Transverse colon (tissue), 4 donors: ENCODE results near the gene TERF2IP. TPM values are rescaled to one million over a fixed set of nuclear protein-coding genes. Genes with fewer than 3 reads are reported as not detected.

Experiments
- DNase-seq: peaks from one replicate; pipeline ENCODE4 v3.0.0-alpha.2; 2019
- H3K27ac ChIP-seq, 4 donors: fragments of 200-600 bp; sonication (generic); 2 replicates each; pipeline ENCODE4 v1.5.1; 2016 to 2018; ENCODE audit warnings: inconsistent platforms in 4 of 4
- H3K27me3 ChIP-seq: fragments of 200-600 bp; sonication (generic); 2 replicates; pipeline ENCODE4 v1.5.1; 2017; ENCODE audit warnings: inconsistent platforms
- H3K36me3 ChIP-seq, 4 donors: fragments of 200-600 bp; sonication (generic); 2 replicates each; pipeline ENCODE4 v1.5.1; 2017 to 2019; ENCODE audit warnings: inconsistent platforms in 4 of 4
- H3K4me1 ChIP-seq, 4 donors: fragments of 200-600 bp; sonication (generic); 2 replicates each; pipeline ENCODE4 v1.5.1; 2017 to 2020; ENCODE audit warnings: inconsistent platforms in 4 of 4
- H3K4me3 ChIP-seq, 4 donors: fragments of 200-600 bp; sonication (generic); 1 replicate in 1 of 4; 2 replicates in 3 of 4; pipeline versions ENCODE4 v1.5.1 to v1.6.1; 2017 to 2019; ENCODE audit warnings: inconsistent platforms in 4 of 4
- H3K9me3 ChIP-seq, 2 donors: fragments of 200-600 bp; sonication (generic); 2 replicates each; pipeline ENCODE4 v1.5.1; 2017 to 2019; ENCODE audit warnings: inconsistent platforms in 2 of 2
- CTCF ChIP-seq, 5 experiments: fragments of 200-600 bp in 3 of 5; fragments of 450-650 bp in 2 of 5; sonication (generic) in 3 of 5; IDR thresholded peaks; 1 replicate in 2 of 5; 2 replicates in 3 of 5; pipeline ENCODE4 v1.5.1; 2016 to 2017; ENCODE audit warnings: antibody characterized with exemption in 5 of 5, inconsistent platforms in 3 of 5, mild to moderate bottlenecking in 2 of 5, moderate library complexity in 1 of 5
- EP300 ChIP-seq: sonication (generic); formaldehyde crosslinking; IDR thresholded peaks from one replicate; pipeline ENCODE4 v1.6.1; 2017; ENCODE audit warnings: antibody characterized with exemption, low read depth
- POLR2A ChIP-seq: fragments of 450-650 bp; IDR thresholded peaks from one replicate; pipeline ENCODE4 v1.6.1; 2016; ENCODE audit warnings: antibody characterized with exemption, mild to moderate bottlenecking, moderate library complexity
- POLR2AphosphoS5 ChIP-seq, 3 donors: sonication (generic); formaldehyde crosslinking; IDR thresholded peaks; one replicate each; pipeline ENCODE4 v1.6.1; 2016; ENCODE audit warnings: antibody characterized with exemption in 3 of 3
- WGBS, 2 donors: methylation state at CpG; one replicate each; pipeline ENCODE4 v1.1.5; 2018; ENCODE audit warnings: low coverage in 1 of 2; 5-methylcytosine and 5-hydroxymethylcytosine counted together
- in situ Hi-C, 4 donors: fragments of 200-750 bp; cut with MboI; loops; one replicate each; pipeline versions ENCODE4 v1.15.0 to v1.15.1; 2017; ENCODE audit warnings: low sequenced_read_pairs in 3 of 4, low pct_ligation_motif_present in 1 of 4, low pct_unique_long_range_greater_than_20kb in 1 of 4
- intact Hi-C: fragments of 100-400 bp; cut with DNase I; formaldehyde crosslinking; loops from one replicate; pipeline ENCODE4 v1.15.1; 2023; ENCODE audit warnings: low total_unique reads
- total RNA-seq, 4 donors: library from RNA; depleted of rRNA; stranded (reverse); fragments of >200 nt; gene quantifications; one replicate each; pipeline ENCODE4 v1.1.0, GENCODE V29; 2016

TERF2IP gene
- total RNA-seq, 4 donors from 2014 or later, result 20.9 to 50.0 (median 36.3) TPM

GRCh38 chr16:75635036-75635435 is 12.5 kb upstream of the TERF2IP start:
- H3K36me3 ChIP-seq, result peaks cover 0 to 86% (median 47%) of the 10 kb centered on the region in 4 donors
- intact Hi-C loops, result no loop called here

GRCh38 chr16:75640598-75640997 is 7.0 kb upstream of the TERF2IP start:
- Histone ChIP-seq H3K4me3 (no peak overlapping the region), H3K9me3 (no peaks in the 10 kb centered on the region), H3K4me1 (peaks cover 5 to 16% (median 7%) of the 10 kb centered on the region in 4 donors), H3K27me3 (no peaks in the 10 kb centered on the region), H3K27ac (no peak overlapping the region), H3K36me3 (peaks cover 0 to 56% (median 29%) of the 10 kb centered on the region in 4 donors)
- in situ Hi-C loops, result loop anchor here in 2 of 4 donors (25.0 kb wide), 2 partner anchors 178 to 1547 kb away; partner anchors contain the start of genes TMEM170A (in 2 of the 2), MON1B (in 1 of the 2) and SYCE1L (in 1 of the 2)
- 71 to 77% methylated on average over 6 of the region's 6 CpGs for WGBS, 2 donors
- no peak for DNase-seq
- TF ChIP-seq POLR2AphosphoS5 (IDR thresholded peaks at IDR 0.05), result no peak
- intact Hi-C loops, result no loop called here

More at GRCh38 chr16:75635036-75635435, 12.5 kb upstream of the TERF2IP start:
- Histone ChIP-seq H3K9me3 (no peaks in the 10 kb centered on the region), H3K27ac (no peak overlapping the region), H3K27me3 (no peaks in the 10 kb centered on the region), H3K4me3 (no peak overlapping the region), H3K4me1 (no peaks in the 10 kb centered on the region)
- no peak for DNase-seq
- WGBS, 2 donors, result 77 to 78% methylated on average over 3 of the region's 3 CpGs
- TF ChIP-seq EP300 (no peak), POLR2A (no peak), CTCF (IDR thresholded peaks at IDR 0.05) (no peak), POLR2AphosphoS5 (IDR thresholded peaks at IDR 0.05) (no peak)
- in situ Hi-C loops, result loop anchor here in 2 of 4 donors (25.0 kb wide), 2 partner anchors 173 to 1552 kb away; partner anchors contain the start of genes TMEM170A (in 2 of the 2), MON1B (in 1 of the 2) and SYCE1L (in 1 of the 2)

- Histone ChIP-seq H3K27me3 (no peaks in the 10 kb centered on the region), H3K27ac (no peak overlapping the region), H3K36me3 (peaks cover 0 to 23% (median 11%) of the 10 kb centered on the region in 4 donors), H3K9me3 (no peaks in the 10 kb centered on the region), H3K4me1 (peaks cover 13 to 27% (median 17%) of the 10 kb centered on the region in 4 donors), H3K4me3 (no peak overlapping the region)
- no peak for DNase-seq
- 67 to 82% methylated on average over 3 to 7 of the region's 7 CpGs for WGBS, 2 donors
- intact Hi-C loops (loop anchor here (5.0 kb wide), 1 partner anchor 212 kb away; the partner anchor contains the start of gene CFDP1), in situ Hi-C loops (loop anchor here in 2 of 4 donors (5.0 to 25.0 kb wide), 3 partner anchors 118 to 1543 kb away; partner anchors contain the start of genes TMEM170A (in 2 of the 2), MON1B (in 1 of the 2) and SYCE1L (in 1 of the 2))
- TF ChIP-seq POLR2AphosphoS5 (IDR thresholded peaks at IDR 0.05) (no peak), CTCF (IDR thresholded peaks at IDR 0.05) (peak in 2 of 5 experiments; percentile 9 to 13), POLR2A (no peak)
Measured at GRCh38 chr16:75644240-75645012, 3.1 kb upstream of the TERF2IP start.

- intact Hi-C loops, result loop anchor here (5.0 kb wide), 1 partner anchor 215 kb away; the partner anchor contains the start of gene CFDP1
Measured at GRCh38 chr16:75647112-75647491, 471 bp upstream of the TERF2IP start.

More at GRCh38 chr16:75647112-75647491, 471 bp upstream of the TERF2IP start:
- TF ChIP-seq CTCF (IDR thresholded peaks at IDR 0.05) (no peak), EP300 (no peak), POLR2A (no peak), POLR2AphosphoS5 (IDR thresholded peaks at IDR 0.05) (no peak)
- WGBS, 2 donors, result 0% methylated on average over 3 to 16 of the region's 18 CpGs
- Histone ChIP-seq H3K4me3 (peak overlapping the region; percentile 77 to 100 (median 97)), H3K36me3 (no peaks in the 10 kb centered on the region), H3K9me3 (no peaks in the 10 kb centered on the region), H3K4me1 (peaks cover 23 to 52% (median 38%) of the 10 kb centered on the region in 4 donors), H3K27me3 (no peaks in the 10 kb centered on the region), H3K27ac (peak overlapping the region; percentile 97 to 99 (median 98))
- DNase-seq, result no peak
- in situ Hi-C loops, result loop anchor here in 2 of 4 donors (5.0 to 25.0 kb wide), 3 partner anchors 115 to 1540 kb away; partner anchors contain the start of genes TMEM170A (in 2 of the 2), MON1B (in 1 of the 2) and SYCE1L (in 1 of the 2)
